GM18858 (cell line): ENCODE results near the gene SMIM44.
"Not testable (repeated sequence)": the region's sequence is repeated elsewhere in the genome, so short reads cannot be mapped to it uniquely, and the experiment has no call there.

Source experiments
- ATAC-seq: cut with Tn5 transposase; IDR thresholded peaks from one replicate; pipeline ENCODE4 v1.9.1; 2021; ENCODE audit not compliant: unreplicated experiment

The SMIM44 gene

GRCh38 chr19:3459089-3459881 lies 24.0 kb downstream of the SMIM44 start:
- no peak for ATAC-seq

- no peak for ATAC-seq
Measured at GRCh38 chr19:3458229-3459088, 24.8 kb downstream of the SMIM44 start.

- no peak for ATAC-seq
Measured at GRCh38 chr19:3457528-3458228, 25.6 kb downstream of the SMIM44 start.

GRCh38 chr19:3456925-3457527 lies 26.2 kb downstream of the SMIM44 start:
- no peak for ATAC-seq

- ATAC-seq = no peak
Measured at GRCh38 chr19:3455960-3456601, 27.2 kb downstream of the SMIM44 start.

- no peak for ATAC-seq
Measured at GRCh38 chr19:3455393-3455955, 27.8 kb downstream of the SMIM44 start.

- no peak for ATAC-seq
Measured at GRCh38 chr19:3454656-3455392, 28.4 kb downstream of the SMIM44 start.

- ATAC-seq = no peak
Measured at GRCh38 chr19:3453840-3454239, 29.4 kb downstream of the SMIM44 start.

- ATAC-seq = not testable (repeated sequence)
Measured at GRCh38 chr19:3452942-3453214, 30.4 kb downstream of the SMIM44 start.

- ATAC-seq = no peak
Measured at GRCh38 chr19:3452171-3452941, 30.9 kb downstream of the SMIM44 start.

GRCh38 chr19:3451451-3451866 lies 31.8 kb downstream of the SMIM44 start:
- no peak for ATAC-seq

GRCh38 chr19:3450796-3451411 lies 32.3 kb downstream of the SMIM44 start:
- no peak for ATAC-seq

- ATAC-seq = no peak
Measured at GRCh38 chr19:3448616-3449334, 34.5 kb downstream of the SMIM44 start.

- not testable (repeated sequence) for ATAC-seq
Measured at GRCh38 chr19:3446657-3447056, 36.6 kb downstream of the SMIM44 start.

- ATAC-seq = no peak
Measured at GRCh38 chr19:3444695-3445234, 38.5 kb downstream of the SMIM44 start.

GRCh38 chr19:3443840-3444694 lies 39.2 kb downstream of the SMIM44 start:
- ATAC-seq = no peak
